Endothelial cell of umbilical vein (primary cell): ENCODE results near the gene INPP4B. TPM values are rescaled to one million over a fixed set of nuclear protein-coding genes. Genes with fewer than 3 reads are reported as not detected.

Experiments used
- BruUV-seq: library from RNA; stranded (reverse); fragments of 400-500 nt; replicated peaks from 2 replicates; lab custom pipeline; 2021; lab: Mats Ljungman, UMichigan
- CTCF ChIA-PET: fragments of 300-600, 350-600 bp; sonication (Branson Sonifier 250); formaldehyde crosslinking; loops from one replicate; lab custom pipeline; 2021; ENCODE audit warnings: antibody characterized with exemption, inconsistent platforms; lab: Charles Lee
- POLR2A ChIA-PET: fragments of 300-600, 350-600 bp; sonication (Branson Sonifier 250); formaldehyde crosslinking; loops from one replicate; lab custom pipeline; 2021; ENCODE audit warnings: antibody characterized with exemption, inconsistent platforms; lab: Charles Lee
- DNase-seq: peaks from one replicate; pipeline ENCODE4 v3.0.0-alpha.2; 2011; ENCODE audit warnings: low read depth, low spot score
- FAIRE-seq: peaks from 2 replicates; lab custom pipeline; 2011; peaks lifted over from hg19 to GRCh38; lab: Jason Lieb, UNC
- H2AFZ ChIP-seq: 2 replicates; pipeline ENCODE4 v1.6.0; 2012; ENCODE audit warnings: low read depth, low read length, control low read depth, inconsistent platforms
- H3K27ac ChIP-seq: 2 replicates; pipeline ENCODE4 v1.5.1; 2011; ENCODE audit warnings: low read depth, mild to moderate bottlenecking, control low read depth, low read length, moderate library complexity; ENCODE audit not compliant: insufficient read depth
- H3K27me3 ChIP-seq, 2 experiments: 2 replicates each; pipeline versions ENCODE4 v1.6.0 to v1.6.1; 2011; ENCODE audit warnings: low read length in 2 of 2, mixed read lengths in 1 of 2; ENCODE audit not compliant: control insufficient read depth in 2 of 2, insufficient read depth in 2 of 2
- H3K36me3 ChIP-seq, 2 experiments: 2 replicates in 1 of 2; 3 replicates in 1 of 2; pipeline ENCODE4 v1.5.1; 2011; ENCODE audit warnings: low read length in 2 of 2, mild to moderate bottlenecking in 1 of 2, moderate library complexity in 1 of 2; ENCODE audit not compliant: control insufficient read depth in 2 of 2, insufficient read depth in 2 of 2; ENCODE audit errors: extremely low read depth in 1 of 2
- H3K4me1 ChIP-seq: 3 replicates; pipeline ENCODE4 v1.5.1; 2011; ENCODE audit warnings: mild to moderate bottlenecking, low read length; ENCODE audit not compliant: control insufficient read depth, insufficient read depth; ENCODE audit errors: extremely low read depth
- H3K4me2 ChIP-seq: 2 replicates; pipeline ENCODE4 v1.6.1; 2011; ENCODE audit warnings: low read length, control low read depth, mixed read lengths; ENCODE audit not compliant: insufficient read depth
- H3K4me3 ChIP-seq, 3 experiments: fragments of 200-600 bp in 1 of 3; sonication (generic), shearing (Covaris generic) in 1 of 3; replicated peaks in 1 of 3; 2 replicates each; pipeline ENCODE4 v1.5.1; 2011 to 2016; ENCODE audit warnings: control low read depth in 3 of 3, low read length in 3 of 3, mild to moderate bottlenecking in 2 of 3, inconsistent platforms in 1 of 3, low read depth in 1 of 3, moderate library complexity in 1 of 3; ENCODE audit not compliant: insufficient read depth in 1 of 3
- H3K79me2 ChIP-seq: 2 replicates; pipeline ENCODE4 v1.6.0; 2012; ENCODE audit warnings: low read length, inconsistent platforms; ENCODE audit not compliant: control insufficient read depth, insufficient read depth
- H3K9ac ChIP-seq: replicated peaks from 2 replicates; pipeline ENCODE3; 2011; ENCODE audit warnings: low read length, control low read depth; ENCODE audit not compliant: insufficient read depth; ENCODE audit errors: extremely low read depth
- H3K9me1 ChIP-seq: replicated peaks from 3 replicates; pipeline ENCODE4 v1.6.0; 2011; ENCODE audit warnings: mild to moderate bottlenecking, low read length; ENCODE audit not compliant: control insufficient read depth, insufficient read depth; ENCODE audit errors: extremely low read depth
- H3K9me3 ChIP-seq: replicated peaks from 2 replicates; pipeline ENCODE4 v1.5.1; 2012; ENCODE audit warnings: low read length, inconsistent platforms; ENCODE audit not compliant: control insufficient read depth, insufficient read depth
- H4K20me1 ChIP-seq: replicated peaks from 2 replicates; pipeline ENCODE3; 2011; ENCODE audit warnings: mild to moderate bottlenecking, low read length; ENCODE audit not compliant: control insufficient read depth, insufficient read depth; ENCODE audit errors: extremely low read depth
- FOS ChIP-seq: IDR thresholded peaks from 2 replicates; pipeline ENCODE4 v1.6.1; 2011; ENCODE audit warnings: mild to moderate bottlenecking, low read length, moderate library complexity, borderline replicate concordance; ENCODE audit not compliant: insufficient read depth
- GATA2 ChIP-seq: IDR thresholded peaks from 2 replicates; pipeline ENCODE4 v1.7.0; 2011; ENCODE audit warnings: low read depth, mild to moderate bottlenecking, moderate library complexity, mixed read lengths, low read length; ENCODE audit not compliant: insufficient read length, insufficient read depth
- JUN ChIP-seq: IDR thresholded peaks from 2 replicates; pipeline ENCODE4 v1.6.1; 2011; ENCODE audit warnings: borderline replicate concordance, low read depth; ENCODE audit not compliant: insufficient read length, insufficient read depth
- MYC ChIP-seq: IDR thresholded peaks from one replicate; pipeline ENCODE4 v1.6.1; 2011; ENCODE audit warnings: mild to moderate bottlenecking, low read depth, low read length
- POLR2AphosphoS5 ChIP-seq: IDR thresholded peaks from 2 replicates; pipeline ENCODE4 v1.6.1; 2012; ENCODE audit warnings: low read depth, mild to moderate bottlenecking, control low read depth, low read length, moderate library complexity; ENCODE audit not compliant: insufficient read depth
- dilution Hi-C: fragments of 300-500 bp; cut with MboI; formaldehyde crosslinking; loops from one replicate; pipeline ENCODE4 v1.15.0; 2019; ENCODE audit warnings: low sequenced_read_pairs; ENCODE audit not compliant: extremely low pct_ligation_motif_present
- intact Hi-C: fragments of 100-400 bp; cut with micrococcal nuclease; formaldehyde crosslinking; loops from one replicate; pipeline ENCODE4 v1.10.0; 2022
- polyA plus RNA-seq, 4 experiments: library from polyadenylated mRNA; depleted of rRNA in 3 of 4; stranded (reverse) in 3 of 4; unstranded in 1 of 4; fragments of >200 nt; gene quantifications; 2 replicates each; pipeline versions ENCODE4 v1.2.1 to v1.2.3, GENCODE V29; 2011 to 2012; ENCODE audit warnings: missing spikeins in 1 of 4
- total RNA-seq: library from RNA; stranded (reverse); gene quantifications from 2 replicates; pipeline ENCODE4 v1.2.3, GENCODE V29; 2021
- TF ChIP-seq, protein P1 (sequence below), 2 donors: IDR thresholded peaks; 1 replicate in 1 of 2; 2 replicates in 1 of 2; pipeline ENCODE4 v1.5.1; 2011; ENCODE audit warnings: low read length in 2 of 2, mild to moderate bottlenecking in 2 of 2, moderate library complexity in 2 of 2, control low read depth in 1 of 2, inconsistent platforms in 1 of 2, low read depth in 1 of 2; ENCODE audit not compliant: insufficient read depth in 1 of 2; ENCODE audit errors: extremely low read depth in 1 of 2
- TF ChIP-seq, protein P2 (sequence below): IDR thresholded peaks from 2 replicates; pipeline ENCODE4 v1.6.1; 2011; ENCODE audit not compliant: insufficient read depth, insufficient read length

INPP4B gene
- total and polyA plus RNA-seq, 2 donors (not counting 3 experiments of a cell fraction or from before 2014, with no cell fraction given), result 0.41 to 3.1 TPM

- H3K9me1 ChIP-seq, result no peaks in the 10 kb centered on the region
- H3K4me2 ChIP-seq, result no peak overlapping the region
- no peak overlapping the region for H3K4me3 ChIP-seq
- no peak for TF ChIP-seq JUN
- TF ChIP-seq POLR2AphosphoS5, result no peak
- TF ChIP-seq, protein P1, sequence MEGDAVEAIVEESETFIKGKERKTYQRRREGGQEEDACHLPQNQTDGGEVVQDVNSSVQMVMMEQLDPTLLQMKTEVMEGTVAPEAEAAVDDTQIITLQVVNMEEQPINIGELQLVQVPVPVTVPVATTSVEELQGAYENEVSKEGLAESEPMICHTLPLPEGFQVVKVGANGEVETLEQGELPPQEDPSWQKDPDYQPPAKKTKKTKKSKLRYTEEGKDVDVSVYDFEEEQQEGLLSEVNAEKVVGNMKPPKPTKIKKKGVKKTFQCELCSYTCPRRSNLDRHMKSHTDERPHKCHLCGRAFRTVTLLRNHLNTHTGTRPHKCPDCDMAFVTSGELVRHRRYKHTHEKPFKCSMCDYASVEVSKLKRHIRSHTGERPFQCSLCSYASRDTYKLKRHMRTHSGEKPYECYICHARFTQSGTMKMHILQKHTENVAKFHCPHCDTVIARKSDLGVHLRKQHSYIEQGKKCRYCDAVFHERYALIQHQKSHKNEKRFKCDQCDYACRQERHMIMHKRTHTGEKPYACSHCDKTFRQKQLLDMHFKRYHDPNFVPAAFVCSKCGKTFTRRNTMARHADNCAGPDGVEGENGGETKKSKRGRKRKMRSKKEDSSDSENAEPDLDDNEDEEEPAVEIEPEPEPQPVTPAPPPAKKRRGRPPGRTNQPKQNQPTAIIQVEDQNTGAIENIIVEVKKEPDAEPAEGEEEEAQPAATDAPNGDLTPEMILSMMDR (IDR thresholded peaks at IDR 0.05; ENCODE audit: extremely low read depth in 1 of 2, insufficient read depth in 1 of 2, low read depth in 1 of 2, low read length in 2 of 2), result no peak
- TF ChIP-seq GATA2, result no peak
- BruUV-seq, result no TSS peak
- FAIRE-seq, result no peak
- H4K20me1 ChIP-seq, result no peaks in the 10 kb centered on the region
- DNase-seq, result no peak
- H2AFZ ChIP-seq, result no peak overlapping the region
- no peaks in the 10 kb centered on the region for H3K9me3 ChIP-seq
- no peaks in the 10 kb centered on the region for H3K79me2 ChIP-seq
- intact Hi-C loops, result no loop called here
- dilution Hi-C loops, result no loop called here
- H3K36me3 ChIP-seq, result no peaks in the 10 kb centered on the region
- no peak overlapping the region for H3K27ac ChIP-seq
- no peaks in the 10 kb centered on the region for H3K27me3 ChIP-seq
- H3K9ac ChIP-seq, result no peak overlapping the region
- H3K4me1 ChIP-seq, result no peaks in the 10 kb centered on the region
- CTCF ChIA-PET, result no interaction called here
- POLR2A ChIA-PET, result no interaction called here
These were observed 315.4 kb downstream of the INPP4B start for GRCh38 chr4:142530728-142531127.

DNA sequence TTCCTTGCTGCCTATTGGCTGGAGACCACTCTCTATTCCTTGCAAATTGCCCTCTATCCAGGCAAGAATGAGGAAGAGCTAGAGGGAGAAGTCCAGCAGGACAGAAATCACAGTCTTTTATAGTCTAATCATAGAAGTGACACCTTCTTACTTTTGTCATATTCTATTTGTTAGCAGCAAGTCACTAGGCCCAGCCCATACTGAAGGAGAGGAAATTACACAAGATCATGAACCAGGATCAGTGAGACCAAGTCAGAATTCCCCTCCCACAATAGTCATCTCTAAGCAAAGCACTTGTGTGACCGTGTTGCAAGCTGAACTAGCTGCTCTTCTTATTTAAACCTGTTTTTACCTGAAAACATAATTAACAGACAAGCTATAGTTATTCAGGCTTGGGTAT lies 317.7 kb downstream of the INPP4B start:
- CTCF ChIA-PET, result no interaction called here
- no peaks in the 10 kb centered on the region for H3K79me2 ChIP-seq
- no peaks in the 10 kb centered on the region for H3K36me3 ChIP-seq
- H3K27ac ChIP-seq, result no peak overlapping the region
- no peak overlapping the region for H3K4me3 ChIP-seq
- intact Hi-C loops (no loop called here), dilution Hi-C loops (no loop called here)
- FAIRE-seq, result no peak
- POLR2A ChIA-PET, result no interaction called here
- DNase-seq, result no peak
- no peak for TF ChIP-seq FOS
- TF ChIP-seq MYC, result no peak
- TF ChIP-seq, protein P2, sequence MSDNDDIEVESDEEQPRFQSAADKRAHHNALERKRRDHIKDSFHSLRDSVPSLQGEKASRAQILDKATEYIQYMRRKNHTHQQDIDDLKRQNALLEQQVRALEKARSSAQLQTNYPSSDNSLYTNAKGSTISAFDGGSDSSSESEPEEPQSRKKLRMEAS, result no peak
- no peaks in the 10 kb centered on the region for H3K27me3 ChIP-seq
- no peak overlapping the region for H3K9ac ChIP-seq
- H3K4me2 ChIP-seq, result no peak overlapping the region
- H3K4me1 ChIP-seq, result no peaks in the 10 kb centered on the region
- BruUV-seq, result no TSS peak
- no peak overlapping the region for H2AFZ ChIP-seq
- H3K9me3 ChIP-seq, result no peaks in the 10 kb centered on the region
- no peaks in the 10 kb centered on the region for H3K9me1 ChIP-seq
- H4K20me1 ChIP-seq, result no peaks in the 10 kb centered on the region
